ENCODE data around the gene EPHB4.

The EPHB4 gene

GRCh38 chr7:100852048-100852872 is 24.9 kb upstream of the EPHB4 start, which contains the start of gene SLC12A9:
Gene SLC12A9, plus strand, starts transcription at chr7:100852713. Its CDS starts 1,485 bp downstream, at chr7:100854198.
- TF ChIP-seq EZH2phosphoT487 (IDR thresholded peaks at IDR 0.05; ENCODE audit: low read length) (no peak), EZH2 (optimal IDR thresholded peaks at IDR 0.05; ENCODE audit: low read depth, low read length) (no peak)
- TF ChIP-seq, protein P1, sequence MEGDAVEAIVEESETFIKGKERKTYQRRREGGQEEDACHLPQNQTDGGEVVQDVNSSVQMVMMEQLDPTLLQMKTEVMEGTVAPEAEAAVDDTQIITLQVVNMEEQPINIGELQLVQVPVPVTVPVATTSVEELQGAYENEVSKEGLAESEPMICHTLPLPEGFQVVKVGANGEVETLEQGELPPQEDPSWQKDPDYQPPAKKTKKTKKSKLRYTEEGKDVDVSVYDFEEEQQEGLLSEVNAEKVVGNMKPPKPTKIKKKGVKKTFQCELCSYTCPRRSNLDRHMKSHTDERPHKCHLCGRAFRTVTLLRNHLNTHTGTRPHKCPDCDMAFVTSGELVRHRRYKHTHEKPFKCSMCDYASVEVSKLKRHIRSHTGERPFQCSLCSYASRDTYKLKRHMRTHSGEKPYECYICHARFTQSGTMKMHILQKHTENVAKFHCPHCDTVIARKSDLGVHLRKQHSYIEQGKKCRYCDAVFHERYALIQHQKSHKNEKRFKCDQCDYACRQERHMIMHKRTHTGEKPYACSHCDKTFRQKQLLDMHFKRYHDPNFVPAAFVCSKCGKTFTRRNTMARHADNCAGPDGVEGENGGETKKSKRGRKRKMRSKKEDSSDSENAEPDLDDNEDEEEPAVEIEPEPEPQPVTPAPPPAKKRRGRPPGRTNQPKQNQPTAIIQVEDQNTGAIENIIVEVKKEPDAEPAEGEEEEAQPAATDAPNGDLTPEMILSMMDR (IDR thresholded peaks at IDR 0.05; ENCODE audit: low read length), result peak; percentile 93

DNA sequence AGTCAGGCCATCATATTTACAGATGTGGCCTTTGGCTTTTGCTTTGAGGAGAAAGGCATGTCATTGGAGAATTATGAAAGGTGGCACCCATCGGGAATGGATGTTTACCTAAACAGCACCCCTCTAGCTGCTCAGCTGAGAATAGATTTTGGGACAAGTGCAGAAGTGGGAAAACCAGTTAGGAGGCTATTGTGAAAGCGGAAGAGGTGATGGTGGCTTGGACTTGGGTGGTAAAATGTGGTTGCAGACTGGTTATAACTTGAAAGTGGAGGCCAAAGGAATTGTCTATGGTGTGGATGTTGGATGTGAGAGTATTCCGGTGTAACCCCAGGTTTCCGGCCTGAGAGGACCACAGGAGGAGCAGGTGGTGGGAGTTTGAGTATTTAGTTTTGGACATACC is 20.0 kb upstream of the EPHB4 start:
- no peaks in the 10 kb centered on the region for H3K4me1 ChIP-seq (ENCODE audit: low read length)
- H2AFZ ChIP-seq (ENCODE audit: low read length), result no peak overlapping the region
- DNase-seq, result no peak
- no peaks in the 10 kb centered on the region for H3K9me2 ChIP-seq (replicated peaks; ENCODE audit: insufficient read depth, low read length)
- H4K20me1 ChIP-seq (ENCODE audit: insufficient read depth, low read length), result no peaks in the 10 kb centered on the region
- TF ChIP-seq EZH2phosphoT487 (IDR thresholded peaks at IDR 0.05; ENCODE audit: low read length) (no peak), EZH2 (optimal IDR thresholded peaks at IDR 0.05; ENCODE audit: low read depth, low read length) (no peak)
- no peaks in the 10 kb centered on the region for H3F3A ChIP-seq (ENCODE audit: insufficient read depth, low read length)
- no peak overlapping the region for H3K4me2 ChIP-seq (ENCODE audit: low read depth, low read length)
- H3K9me3 ChIP-seq (replicated peaks; ENCODE audit: insufficient read depth, low read length), result no peaks in the 10 kb centered on the region
- no peak overlapping the region for H3K4me3 ChIP-seq (ENCODE audit: low read length)
- H3K27me3 ChIP-seq (replicated peaks; ENCODE audit: insufficient read depth, low read length), result no peaks in the 10 kb centered on the region
- H3K9ac ChIP-seq (ENCODE audit: low read length), result no peak overlapping the region
- H3K79me2 ChIP-seq (ENCODE audit: low read length), result no peaks in the 10 kb centered on the region
- no peaks in the 10 kb centered on the region for H3K36me3 ChIP-seq (replicated peaks; ENCODE audit: insufficient read depth, low read length)
- no peak overlapping the region for H3K27ac ChIP-seq (ENCODE audit: low read length)

More at GRCh38 chr7:100852048-100852872, 24.9 kb upstream of the EPHB4 start, which contains the start of gene SLC12A9:
- Histone ChIP-seq H3K4me1 (ENCODE audit: low read length) (no peaks in the 10 kb centered on the region), H4K20me1 (ENCODE audit: insufficient read depth, low read length) (no peaks in the 10 kb centered on the region), H3K4me3 (ENCODE audit: low read length) (peak within 1 kb of the TSS; percentile 86), H3K4me2 (ENCODE audit: low read depth, low read length) (peak within 1 kb of the TSS; percentile 87), H3K9ac (ENCODE audit: low read length) (peak within 1 kb of the TSS; percentile 71), H3K36me3 (replicated peaks; ENCODE audit: insufficient read depth, low read length) (no peaks in the 10 kb centered on the region), H3K27ac (ENCODE audit: low read length) (peak within 1 kb of the TSS; percentile 21; the same call in 1 of the 2 replicates), H3K9me3 (replicated peaks; ENCODE audit: insufficient read depth, low read length) (no peaks in the 10 kb centered on the region), H3K27me3 (replicated peaks; ENCODE audit: insufficient read depth, low read length) (no peaks in the 10 kb centered on the region), H3F3A (ENCODE audit: insufficient read depth, low read length) (no peaks in the 10 kb centered on the region), H3K9me2 (replicated peaks; ENCODE audit: insufficient read depth, low read length) (no peaks in the 10 kb centered on the region), H3K79me2 (ENCODE audit: low read length) (peaks cover 10% of the 10 kb centered on the region), H2AFZ (ENCODE audit: low read length) (peak within 1 kb of the TSS; percentile 87)
- peak; percentile 90 for DNase-seq

- H3F3A ChIP-seq (ENCODE audit: insufficient read depth, low read length), result no peaks in the 10 kb centered on the region
- no peak overlapping the region for H3K4me2 ChIP-seq (ENCODE audit: low read depth, low read length)
- H3K27me3 ChIP-seq (replicated peaks; ENCODE audit: insufficient read depth, low read length), result peaks cover 4% of the 10 kb centered on the region
- H3K27ac ChIP-seq (ENCODE audit: low read length), result no peak overlapping the region
- no peaks in the 10 kb centered on the region for H3K36me3 ChIP-seq (replicated peaks; ENCODE audit: insufficient read depth, low read length)
- H4K20me1 ChIP-seq (ENCODE audit: insufficient read depth, low read length), result no peaks in the 10 kb centered on the region
- no peaks in the 10 kb centered on the region for H3K4me1 ChIP-seq (ENCODE audit: low read length)
- no peaks in the 10 kb centered on the region for H3K9me3 ChIP-seq (replicated peaks; ENCODE audit: insufficient read depth, low read length)
- no peak overlapping the region for H2AFZ ChIP-seq (ENCODE audit: low read length)
- H3K9ac ChIP-seq (ENCODE audit: low read length), result no peak overlapping the region
- no peaks in the 10 kb centered on the region for H3K9me2 ChIP-seq (replicated peaks; ENCODE audit: insufficient read depth, low read length)
- no peaks in the 10 kb centered on the region for H3K79me2 ChIP-seq (ENCODE audit: low read length)
- no peak overlapping the region for H3K4me3 ChIP-seq (ENCODE audit: low read length)
- TF ChIP-seq, protein P1 (IDR thresholded peaks at IDR 0.05; ENCODE audit: low read length), result no peak
- no peak for TF ChIP-seq EZH2 (optimal IDR thresholded peaks at IDR 0.05; ENCODE audit: low read depth, low read length)
- TF ChIP-seq EZH2phosphoT487 (IDR thresholded peaks at IDR 0.05; ENCODE audit: low read length), result no peak
- no peak for DNase-seq
Observed at GRCh38 chr7:100840470-100841100, 13.3 kb upstream of the EPHB4 start.

Measured in MM.1S (cell line).